ENCODE measurements around the gene TENT4B.

The TENT4B gene

GRCh38 chr16:50271148-50272041 is 118.3 kb downstream of the TENT4B start:
- no peak for TF ChIP-seq CTCF (IDR thresholded peaks at IDR 0.05; ENCODE audit: insufficient read depth, low read depth, low read length, missing control alignments)
- DNase-seq (ENCODE audit: low read depth) = no peak
- H3K4me3 ChIP-seq (ENCODE audit: low read length) = no peak overlapping the region

DNA sequence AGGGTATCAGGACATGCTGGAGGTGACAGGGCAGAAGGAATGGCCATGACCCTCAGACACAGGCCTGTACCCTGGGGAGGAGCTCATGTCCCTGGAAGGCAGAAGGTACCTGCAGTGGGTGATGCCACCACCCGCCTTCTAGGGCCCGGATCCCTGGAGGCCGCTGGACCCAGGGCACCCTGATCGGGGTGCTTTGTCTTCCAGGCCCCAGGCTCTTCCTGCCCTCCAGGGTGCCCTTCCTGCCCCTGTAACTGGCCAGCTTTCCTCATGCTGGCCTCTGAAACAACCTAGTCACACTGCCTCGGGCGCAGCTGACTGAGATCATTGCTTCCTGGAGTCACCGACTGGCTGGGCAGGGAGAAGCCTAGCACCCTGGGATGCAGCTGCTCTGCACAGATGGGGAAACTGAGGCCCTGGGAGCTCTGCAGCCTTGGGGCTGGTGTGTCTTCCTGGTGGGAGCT is 119.0 kb downstream of the TENT4B start:
- DNase-seq (ENCODE audit: low read depth) = peak; percentile 22
- no peak for TF ChIP-seq CTCF (IDR thresholded peaks at IDR 0.05; ENCODE audit: insufficient read depth, low read depth, low read length, missing control alignments)
- H3K4me3 ChIP-seq (ENCODE audit: low read length) = no peak overlapping the region

DNA sequence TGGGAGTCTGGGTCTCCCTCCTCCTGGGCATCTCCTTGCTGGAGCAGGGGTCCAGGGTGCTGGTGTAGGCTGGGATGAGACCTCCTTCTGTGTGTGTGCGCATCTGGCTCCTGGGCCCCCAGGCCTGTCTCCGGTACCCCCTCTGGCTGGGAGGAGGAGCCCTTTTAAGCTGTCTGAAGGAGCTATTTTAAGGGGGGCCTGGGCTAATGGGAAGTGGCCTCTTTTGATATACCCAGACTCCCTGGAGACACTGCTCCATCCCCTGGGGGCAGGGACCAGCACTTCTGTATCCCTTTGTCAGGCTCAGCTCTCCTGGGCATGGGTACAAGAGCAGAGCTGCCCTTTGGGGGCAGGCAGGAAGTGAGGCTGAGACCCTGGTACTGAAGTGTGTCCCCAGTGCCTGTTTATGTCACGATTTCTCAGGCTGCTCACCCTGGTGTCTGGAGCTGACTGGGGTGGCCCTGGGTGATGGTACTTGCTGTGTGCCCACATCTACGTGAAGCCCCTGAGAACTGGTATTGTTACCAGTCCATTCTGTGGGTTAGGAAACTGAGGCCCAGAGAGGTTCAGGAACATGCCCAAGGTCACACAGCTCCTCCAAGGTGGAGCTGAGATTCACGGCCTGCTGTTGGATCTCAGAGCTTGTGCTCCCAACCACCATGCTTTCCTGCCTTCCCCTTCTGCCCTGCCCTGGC is 119.7 kb downstream of the TENT4B start:
- no peak for TF ChIP-seq CTCF (IDR thresholded peaks at IDR 0.05; ENCODE audit: insufficient read depth, low read depth, low read length, missing control alignments)
- no peak overlapping the region for H3K4me3 ChIP-seq (ENCODE audit: low read length)
- no peak for DNase-seq (ENCODE audit: low read depth)

DNA sequence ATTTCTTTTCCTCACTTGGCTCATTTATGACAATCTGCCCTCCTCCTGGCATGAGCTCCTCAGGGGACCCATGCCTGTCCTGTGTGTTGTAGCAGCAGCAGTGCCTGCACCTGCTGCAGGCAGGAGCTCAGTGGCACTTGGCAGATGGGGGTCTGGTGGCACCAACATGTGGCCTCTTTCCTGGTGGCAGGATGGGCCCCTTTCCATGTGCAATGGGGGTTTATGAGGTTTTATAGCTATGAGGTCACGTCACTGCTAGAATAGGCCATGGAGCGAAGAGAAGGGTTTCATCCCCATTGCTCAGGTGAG is 120.2 kb downstream of the TENT4B start:
- TF ChIP-seq CTCF (IDR thresholded peaks at IDR 0.05; ENCODE audit: insufficient read depth, low read depth, low read length, missing control alignments) = no peak
- H3K4me3 ChIP-seq (ENCODE audit: low read length) = no peak overlapping the region
- no peak for DNase-seq (ENCODE audit: low read depth)

GRCh38 chr16:50273888-50274325 is 120.8 kb downstream of the TENT4B start:
- TF ChIP-seq CTCF (IDR thresholded peaks at IDR 0.05; ENCODE audit: insufficient read depth, low read depth, low read length, missing control alignments) = no peak
- DNase-seq (ENCODE audit: low read depth) = no peak
- no peak overlapping the region for H3K4me3 ChIP-seq (ENCODE audit: low read length)

DNA sequence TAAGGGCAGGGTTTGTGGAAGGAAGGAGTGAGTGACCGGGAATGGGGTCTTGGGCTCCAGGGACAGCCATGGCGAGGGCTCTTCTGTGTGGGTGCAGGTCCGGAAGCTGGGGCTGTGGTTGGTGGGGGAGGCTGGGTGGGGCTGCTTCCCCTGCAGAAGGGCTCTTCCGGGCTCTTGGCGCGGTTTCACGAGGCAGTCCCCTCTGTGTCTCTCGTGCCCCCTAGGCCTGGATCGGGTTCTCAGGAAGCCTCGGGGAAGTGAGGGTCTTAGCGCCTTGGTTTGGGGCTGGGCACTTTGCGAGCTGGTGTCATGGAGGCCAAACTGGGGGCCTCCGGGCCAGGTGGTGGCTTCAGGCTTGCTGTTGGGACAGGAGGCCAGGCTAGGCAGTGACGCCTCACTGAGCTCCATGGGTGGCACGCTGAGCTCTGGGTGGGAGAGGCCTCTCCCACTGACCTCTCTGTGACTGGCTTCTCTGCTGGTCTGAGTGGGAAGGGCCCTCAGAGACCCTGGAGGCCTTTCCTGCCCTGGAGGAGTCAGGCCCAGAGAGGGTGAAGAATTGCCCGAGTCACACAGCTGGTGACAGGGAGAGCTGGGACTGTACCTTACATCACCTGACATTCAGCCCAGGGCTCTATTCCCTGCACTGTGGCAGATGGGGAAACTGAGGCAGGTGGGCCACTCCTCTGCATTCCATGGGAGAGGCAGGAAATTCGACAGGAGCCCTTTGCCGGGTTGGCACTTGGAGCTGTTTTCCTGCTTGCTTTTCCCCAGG is 121.4 kb downstream of the TENT4B start:
- no peak for DNase-seq (ENCODE audit: low read depth)
- H3K4me3 ChIP-seq (ENCODE audit: low read length) = no peak overlapping the region
- TF ChIP-seq CTCF (IDR thresholded peaks at IDR 0.05; ENCODE audit: insufficient read depth, low read depth, low read length, missing control alignments) = no peak

All from epithelial cell of esophagus (primary cell).